PC-3 (cell line): Measurements from ENCODE around the gene AKAP6. TPM values are rescaled to one million over a fixed set of nuclear protein-coding genes. Genes with fewer than 3 reads are reported as not detected.

Experiments used
- ATAC-seq: fragments of 200-7000 bp; cut with Tn5 transposase; 2 replicates; pipeline ENCODE4 v1.9.1; 2020; ENCODE audit warnings: mild to moderate bottlenecking, moderate library complexity
- BruUV-seq: library from RNA; stranded (reverse); fragments of 400-500 nt; replicated peaks from 2 replicates; lab custom pipeline; 2021; lab: Mats Ljungman, UMichigan
- CTCF ChIA-PET: fragments of 300-600 bp; sonication (Branson Sonifier 250); formaldehyde crosslinking; loops from one replicate; lab custom pipeline; 2022; ENCODE audit warnings: antibody characterized with exemption; lab: Charles Lee
- POLR2A ChIA-PET: fragments of 300-600 bp; sonication (Branson Sonifier 250); formaldehyde crosslinking; loops from one replicate; lab custom pipeline; 2022; ENCODE audit warnings: antibody characterized with exemption; ENCODE audit not compliant: unreplicated experiment; lab: Charles Lee
- DNase-seq: peaks from one replicate; pipeline ENCODE4 v3.0.0-alpha.2; 2015
- H2AFZ ChIP-seq: fragments of 300-600 bp; sonication (generic); 2 replicates; pipeline ENCODE4 v1.6.0; 2016; ENCODE audit warnings: antibody characterized with exemption, low read length
- H3F3A ChIP-seq: fragments of 300-600 bp; sonication (generic); one replicate; pipeline ENCODE4 v1.6.0; 2017; ENCODE audit warnings: antibody characterized with exemption, low read length, control low read depth, mild to moderate bottlenecking; ENCODE audit not compliant: unreplicated experiment
- H3K27ac ChIP-seq: fragments of 300-600 bp; sonication (generic); 2 replicates; pipeline ENCODE4 v1.5.1; 2016; ENCODE audit warnings: mild to moderate bottlenecking, low read length
- H3K27me3 ChIP-seq: fragments of 300-600 bp; sonication (generic); 2 replicates; pipeline ENCODE4 v1.6.1; 2016; ENCODE audit warnings: low read length, mixed read lengths
- H3K36me3 ChIP-seq: fragments of 300-600 bp; sonication (generic); 2 replicates; pipeline ENCODE4 v1.6.1; 2016; ENCODE audit warnings: low read depth, mixed run types, low read length, mixed read lengths
- H3K4me1 ChIP-seq: fragments of 300-600 bp; sonication (generic); 2 replicates; pipeline ENCODE4 v1.5.1; 2016; ENCODE audit warnings: low read length; ENCODE audit not compliant: insufficient read depth
- H3K4me2 ChIP-seq: fragments of 300-600 bp; sonication (generic); 2 replicates; pipeline ENCODE4 v1.6.0; 2016; ENCODE audit warnings: low read length
- H3K4me3 ChIP-seq: fragments of 300-600 bp; sonication (generic); 2 replicates; pipeline ENCODE4 v1.5.1; 2016; ENCODE audit warnings: mild to moderate bottlenecking, low read length, mixed read lengths
- H3K79me2 ChIP-seq: fragments of 300-600 bp; sonication (generic); 2 replicates; pipeline ENCODE4 v1.6.1; 2017; ENCODE audit warnings: low read length, mixed read lengths
- H3K9ac ChIP-seq: fragments of 300-600 bp; sonication (generic); 2 replicates; pipeline ENCODE4 v1.6.0; 2016; ENCODE audit warnings: mild to moderate bottlenecking, low read length
- H3K9me2 ChIP-seq: fragments of 300-600 bp; sonication (generic); replicated peaks from 2 replicates; pipeline ENCODE4 v1.6.1; 2016; ENCODE audit warnings: mixed run types, low read length, mixed read lengths
- H3K9me3 ChIP-seq: fragments of 300-600 bp; sonication (generic); 2 replicates; pipeline ENCODE4 v1.6.1; 2016; ENCODE audit warnings: low read length, mixed read lengths
- H4K20me1 ChIP-seq: fragments of 300-600 bp; sonication (generic); 2 replicates; pipeline ENCODE4 v1.6.1; 2016; ENCODE audit warnings: low read length, mixed read lengths
- EZH2 ChIP-seq: fragments of 300-600 bp; sonication (generic); IDR thresholded peaks from one replicate; pipeline ENCODE4 v1.6.1; 2017; ENCODE audit warnings: antibody characterized with exemption, mild to moderate bottlenecking, low read length; ENCODE audit not compliant: unreplicated experiment
- EZH2phosphoT487 ChIP-seq: fragments of 300-600 bp; sonication (generic); IDR thresholded peaks from 2 replicates; pipeline ENCODE4 v1.6.1; 2018; ENCODE audit warnings: mild to moderate bottlenecking, antibody characterized with exemption, low read length, borderline replicate concordance
- intact Hi-C: fragments of 100-400 bp; cut with micrococcal nuclease; formaldehyde crosslinking; loops from 2 replicates; pipeline ENCODE4 v1.9.0; 2023
- total RNA-seq: library from RNA; depleted of rRNA; stranded (reverse); fragments of >200 nt; gene quantifications from 2 replicates; pipeline ENCODE4 v1.2.3, GENCODE V29; 2014
- TF ChIP-seq, protein P1 (sequence below): fragments of 300-600 bp; sonication (generic); conservative IDR thresholded peaks from 2 replicates; pipeline ENCODE4 v1.5.1; 2017; ENCODE audit warnings: antibody characterized with exemption, low read depth, mild to moderate bottlenecking, low read length

The AKAP6 gene
- total RNA-seq, 1 experiment from 2014 or later = 1.5 TPM

DNA sequence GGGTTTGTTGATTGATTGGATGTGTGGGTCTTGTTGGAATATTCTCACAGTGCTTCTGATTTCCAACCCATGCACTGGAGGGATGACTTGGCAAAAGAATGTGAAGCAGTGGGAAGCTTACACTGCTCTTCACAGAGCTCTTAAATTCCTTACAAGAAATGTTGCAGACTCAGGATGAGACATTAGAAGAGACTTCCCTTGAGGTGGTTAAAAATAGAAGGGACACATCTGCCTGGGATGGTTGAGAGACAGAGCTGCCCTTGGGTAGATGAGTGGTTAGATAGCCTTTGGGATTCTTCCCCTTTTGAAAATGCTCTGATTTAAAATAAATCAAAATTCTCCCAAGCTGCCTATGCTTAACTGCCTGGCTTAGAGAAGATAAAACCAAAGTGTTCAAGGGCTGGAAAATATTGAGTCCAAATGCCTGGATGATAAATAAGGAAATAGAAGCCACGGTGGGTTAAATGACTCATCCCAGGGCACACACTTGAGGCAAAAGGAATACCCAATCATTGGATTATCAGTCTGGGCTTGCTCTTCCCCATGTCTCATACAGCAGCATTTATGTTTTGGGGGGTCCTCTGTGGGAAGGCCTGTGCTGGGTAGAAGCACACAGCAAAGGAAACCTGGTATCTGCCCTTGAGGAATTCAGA lies 264.3 kb downstream of the AKAP6 start:
- Histone ChIP-seq H3K27me3 (no peaks in the 10 kb centered on the region), H4K20me1 (no peaks in the 10 kb centered on the region), H3K27ac (no peak overlapping the region), H3K36me3 (no peaks in the 10 kb centered on the region), H2AFZ (no peak overlapping the region), H3K9me2 (no peaks in the 10 kb centered on the region), H3K9me3 (no peaks in the 10 kb centered on the region), H3K79me2 (no peaks in the 10 kb centered on the region), H3F3A (no peaks in the 10 kb centered on the region), H3K9ac (no peak overlapping the region), H3K4me1 (peaks cover 30% of the 10 kb centered on the region), H3K4me3 (no peak overlapping the region), H3K4me2 (no peak overlapping the region)
- peak; percentile 35 for ATAC-seq
- peak; percentile 48 for DNase-seq
- CTCF ChIA-PET = no interaction called here
- intact Hi-C loops = no loop called here
- POLR2A ChIA-PET = no interaction called here
- BruUV-seq = no TSS peak
- TF ChIP-seq, protein P1, sequence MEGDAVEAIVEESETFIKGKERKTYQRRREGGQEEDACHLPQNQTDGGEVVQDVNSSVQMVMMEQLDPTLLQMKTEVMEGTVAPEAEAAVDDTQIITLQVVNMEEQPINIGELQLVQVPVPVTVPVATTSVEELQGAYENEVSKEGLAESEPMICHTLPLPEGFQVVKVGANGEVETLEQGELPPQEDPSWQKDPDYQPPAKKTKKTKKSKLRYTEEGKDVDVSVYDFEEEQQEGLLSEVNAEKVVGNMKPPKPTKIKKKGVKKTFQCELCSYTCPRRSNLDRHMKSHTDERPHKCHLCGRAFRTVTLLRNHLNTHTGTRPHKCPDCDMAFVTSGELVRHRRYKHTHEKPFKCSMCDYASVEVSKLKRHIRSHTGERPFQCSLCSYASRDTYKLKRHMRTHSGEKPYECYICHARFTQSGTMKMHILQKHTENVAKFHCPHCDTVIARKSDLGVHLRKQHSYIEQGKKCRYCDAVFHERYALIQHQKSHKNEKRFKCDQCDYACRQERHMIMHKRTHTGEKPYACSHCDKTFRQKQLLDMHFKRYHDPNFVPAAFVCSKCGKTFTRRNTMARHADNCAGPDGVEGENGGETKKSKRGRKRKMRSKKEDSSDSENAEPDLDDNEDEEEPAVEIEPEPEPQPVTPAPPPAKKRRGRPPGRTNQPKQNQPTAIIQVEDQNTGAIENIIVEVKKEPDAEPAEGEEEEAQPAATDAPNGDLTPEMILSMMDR = no peak
- TF ChIP-seq EZH2phosphoT487 (no peak), EZH2 (no peak)

- TF ChIP-seq, protein P1 = no peak
- TF ChIP-seq EZH2phosphoT487 (no peak), EZH2 (no peak)
- Histone ChIP-seq H3K9ac (no peak overlapping the region), H3K4me1 (peaks cover 30% of the 10 kb centered on the region), H3K79me2 (no peaks in the 10 kb centered on the region), H2AFZ (no peak overlapping the region), H3F3A (no peaks in the 10 kb centered on the region), H3K36me3 (no peaks in the 10 kb centered on the region), H3K27me3 (no peaks in the 10 kb centered on the region), H3K9me2 (no peaks in the 10 kb centered on the region), H3K9me3 (no peaks in the 10 kb centered on the region), H3K4me2 (no peak overlapping the region), H3K4me3 (no peak overlapping the region), H4K20me1 (no peaks in the 10 kb centered on the region), H3K27ac (no peak overlapping the region)
- CTCF ChIA-PET = interaction anchor here (0.7 kb wide), 1 partner anchor 482 kb away, joined by 3 read pairs; no protein-coding TSS in a partner anchor
- intact Hi-C loops = no loop called here
- ATAC-seq (no peak), DNase-seq (peak; percentile 40)
- no TSS peak for BruUV-seq
- POLR2A ChIA-PET = no interaction called here
These were observed 265.7 kb downstream of the AKAP6 start for GRCh38 chr14:32594766-32595165.

DNA sequence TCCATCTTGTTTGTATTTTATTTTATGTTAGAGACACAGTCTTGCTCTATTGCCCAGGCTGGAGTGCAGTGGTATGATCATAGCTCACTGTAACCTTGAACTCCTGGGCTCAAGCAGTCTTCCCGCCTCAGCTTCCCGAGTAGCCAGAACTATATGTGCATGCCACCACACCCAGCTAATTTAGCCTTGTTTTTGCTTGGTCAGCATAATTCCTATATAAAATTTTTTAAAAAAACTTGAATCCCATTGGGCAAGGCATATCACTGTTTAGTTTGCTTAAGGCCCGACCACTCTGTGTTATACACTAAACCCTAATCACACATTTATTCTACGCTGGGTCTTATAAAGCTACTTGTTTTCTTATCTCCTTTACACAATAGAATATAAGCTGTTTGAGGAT lies 266.4 kb downstream of the AKAP6 start:
- TF ChIP-seq, protein P1 = no peak
- TF ChIP-seq EZH2 (no peak), EZH2phosphoT487 (no peak)
- ATAC-seq = no peak
- no peaks in the 10 kb centered on the region for H4K20me1 ChIP-seq
- ChIA-PET CTCF (interaction anchor here (0.7 kb wide), 1 partner anchor 482 kb away, joined by 3 read pairs; no protein-coding TSS in a partner anchor), POLR2A (no interaction called here)
- no peaks in the 10 kb centered on the region for H3K9me2 ChIP-seq
- H3K27me3 ChIP-seq = no peaks in the 10 kb centered on the region
- H3K4me2 ChIP-seq = no peak overlapping the region
- no peak overlapping the region for H3K9ac ChIP-seq
- no peak overlapping the region for H3K27ac ChIP-seq
- no peak for DNase-seq
- no peaks in the 10 kb centered on the region for H3K36me3 ChIP-seq
- intact Hi-C loops = no loop called here
- peaks cover 30% of the 10 kb centered on the region for H3K4me1 ChIP-seq
- no peaks in the 10 kb centered on the region for H3K9me3 ChIP-seq
- no peaks in the 10 kb centered on the region for H3K79me2 ChIP-seq
- H3K4me3 ChIP-seq = no peak overlapping the region
- no peak overlapping the region for H2AFZ ChIP-seq
- no peaks in the 10 kb centered on the region for H3F3A ChIP-seq
- no TSS peak for BruUV-seq
